ENCODE data around the gene GRID1. TPM values are rescaled to one million over a fixed set of nuclear protein-coding genes. Genes with fewer than 3 reads are reported as not detected.

The GRID1 gene
- total RNA-seq, 1 experiment from 2014 or later: not detected

- no peak for DNase-seq (ENCODE audit: low read depth)
Observed at GRCh38 chr10:86314616-86315548, 51.7 kb downstream of the GRID1 start.

DNA sequence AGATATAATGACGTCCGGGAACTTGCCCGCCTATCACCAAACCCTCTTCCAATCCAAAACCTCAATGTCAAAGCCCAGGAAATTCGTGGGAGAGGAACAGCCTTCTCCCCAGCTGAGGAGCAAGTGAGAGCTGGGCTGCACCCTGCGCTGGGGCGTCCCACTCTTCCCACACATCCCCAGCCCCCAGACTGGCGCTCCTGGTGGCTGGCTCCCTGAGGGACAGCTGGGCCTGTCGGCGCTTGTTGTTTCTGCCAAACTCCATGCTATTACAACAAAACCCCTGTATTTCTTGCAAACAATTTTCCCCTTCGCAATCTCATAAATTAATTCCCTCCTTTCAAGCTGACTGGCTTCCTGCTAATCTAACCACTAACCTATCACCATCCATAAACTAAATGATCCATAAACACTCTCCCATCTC is 53.0 kb downstream of the GRID1 start:
- DNase-seq (ENCODE audit: low read depth): no peak

GRCh38 chr10:86312701-86313270 is 53.8 kb downstream of the GRID1 start:
- no peak for DNase-seq (ENCODE audit: low read depth)

DNA sequence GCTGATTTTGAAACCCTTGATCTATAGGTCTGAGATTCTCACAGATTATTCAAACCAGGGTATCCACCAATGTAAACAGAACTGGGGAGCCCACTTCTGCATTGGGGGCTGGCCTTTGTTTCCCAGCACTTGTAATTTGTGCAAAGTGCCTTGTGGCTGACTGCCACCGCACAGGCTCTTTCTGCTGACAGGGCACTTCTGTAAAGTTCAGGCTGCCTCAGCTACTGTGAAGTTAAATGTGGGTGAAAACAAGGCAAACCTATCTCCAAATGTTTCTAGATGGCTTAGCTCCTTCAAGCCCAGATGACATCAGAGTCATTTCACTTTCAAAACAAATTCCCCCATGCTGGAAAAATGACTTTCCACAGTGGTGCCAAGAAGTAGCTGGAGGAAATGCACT is 54.7 kb downstream of the GRID1 start:
- no peak for DNase-seq (ENCODE audit: low read depth)

DNA sequence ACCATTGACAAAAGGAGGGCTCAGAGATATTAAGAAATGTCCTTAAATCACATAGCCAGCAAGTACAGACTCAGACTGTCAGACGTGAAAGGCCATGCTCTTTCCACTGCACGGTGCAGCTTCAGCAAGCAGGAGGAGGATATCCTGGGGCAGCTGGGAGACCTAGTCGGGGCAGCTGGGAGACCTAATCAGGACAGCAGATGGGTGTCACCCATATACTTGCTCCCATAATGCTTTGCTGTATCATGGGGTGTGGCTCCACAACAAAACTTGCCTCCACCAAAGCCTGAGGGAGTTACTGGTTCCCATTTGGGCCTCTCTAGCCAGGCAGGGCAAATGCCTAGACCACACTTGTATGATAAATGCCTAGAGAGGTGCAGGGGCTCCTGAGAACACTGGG is 55.4 kb downstream of the GRID1 start:
- no peak for DNase-seq (ENCODE audit: low read depth)

DNA sequence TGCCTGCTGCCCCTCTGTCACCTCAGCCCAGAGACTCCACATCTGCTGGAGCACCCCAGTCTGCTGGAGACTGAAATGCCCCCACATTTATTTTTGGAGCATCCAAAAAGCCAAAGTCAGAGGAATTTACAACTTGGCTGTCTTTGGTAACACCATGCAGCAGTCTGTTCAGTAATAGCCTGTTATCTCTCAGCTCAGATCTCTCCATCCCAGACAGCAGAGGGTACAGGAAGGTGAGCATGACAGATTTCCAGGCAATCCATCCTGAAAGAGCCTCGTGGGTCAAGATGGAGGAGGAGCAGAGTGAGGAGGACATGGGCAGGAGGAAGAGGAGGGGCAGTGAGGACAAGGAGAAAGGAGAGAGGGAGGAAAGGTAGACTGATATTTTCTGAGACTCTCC is 55.9 kb downstream of the GRID1 start:
- no peak for DNase-seq (ENCODE audit: low read depth)

DNA sequence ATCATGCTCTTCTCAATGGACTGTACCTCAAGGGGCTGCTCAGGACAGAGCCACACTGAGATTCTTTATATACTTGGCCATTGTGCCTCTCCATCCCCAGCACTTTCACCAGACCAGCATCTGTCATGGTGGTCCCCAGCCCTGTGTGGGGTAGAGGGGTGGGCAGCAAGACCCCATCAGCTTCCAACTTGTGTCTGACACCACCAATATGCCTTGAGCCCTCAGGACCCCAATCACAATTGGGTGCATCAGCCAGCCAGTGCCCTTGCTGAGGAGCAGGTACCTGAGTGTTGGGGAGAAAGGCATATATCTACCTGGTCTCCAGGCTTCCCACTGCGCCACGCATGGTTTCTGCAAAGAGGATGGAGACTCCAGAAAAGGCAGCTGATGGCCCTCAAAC is 56.3 kb downstream of the GRID1 start:
- DNase-seq (ENCODE audit: low read depth): no peak

GRCh38 chr10:86308056-86308455 is 58.5 kb downstream of the GRID1 start:
- no peak for DNase-seq (ENCODE audit: low read depth)

DNA sequence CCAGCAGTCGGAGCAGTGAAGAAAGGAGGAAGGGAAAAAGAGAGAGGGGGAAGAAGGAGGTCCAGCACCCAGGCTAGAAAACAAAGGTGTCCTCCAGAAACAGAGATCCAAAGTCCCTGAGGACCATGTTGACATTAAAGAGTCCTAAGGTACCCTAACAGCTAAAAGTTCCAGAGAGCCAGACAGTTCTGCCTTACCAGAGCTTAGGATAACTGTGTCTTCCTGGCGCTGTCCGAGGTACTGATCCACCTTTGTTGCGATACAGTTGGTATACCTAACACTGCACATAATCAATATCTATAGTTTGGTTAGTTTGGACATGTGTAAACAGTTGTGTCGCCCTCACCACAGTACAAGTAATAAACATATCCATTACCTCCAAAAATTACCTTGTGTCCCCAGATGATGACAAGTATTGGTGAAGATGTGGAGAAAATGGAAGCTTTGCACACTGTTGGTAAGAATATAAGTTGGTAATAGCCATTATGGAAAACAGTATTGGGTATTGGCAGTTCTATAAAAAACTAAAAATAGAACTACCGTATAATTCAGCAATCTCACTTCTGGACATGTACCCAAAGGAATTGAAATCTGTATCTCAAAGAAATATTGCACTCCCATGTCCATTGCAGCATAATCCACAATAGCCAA is 59.8 kb downstream of the GRID1 start:
- peak; percentile 17 for DNase-seq (ENCODE audit: low read depth)

- DNase-seq (ENCODE audit: low read depth): no peak
Observed at GRCh38 chr10:86305521-86305920, 61.1 kb downstream of the GRID1 start.

DNA sequence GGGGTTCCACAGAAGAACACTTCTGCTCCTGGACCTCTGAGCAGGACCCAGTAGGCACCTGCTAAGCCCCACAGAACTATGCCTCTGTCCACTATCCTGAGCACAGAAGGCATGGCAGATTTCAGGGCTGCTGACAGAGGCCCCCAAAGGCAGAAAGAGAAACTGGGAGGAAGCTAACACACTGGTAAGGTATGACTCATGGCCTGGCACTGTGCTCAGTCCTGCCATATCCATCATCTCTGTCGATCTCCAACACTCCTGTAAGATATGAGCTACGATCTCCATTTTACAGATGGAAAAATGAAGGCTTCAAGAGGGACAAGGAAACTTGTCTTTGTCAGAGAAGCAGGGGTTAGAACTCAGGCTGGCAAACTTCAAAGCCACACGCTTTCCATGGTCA is 62.2 kb downstream of the GRID1 start:
- DNase-seq (ENCODE audit: low read depth): no peak

DNA sequence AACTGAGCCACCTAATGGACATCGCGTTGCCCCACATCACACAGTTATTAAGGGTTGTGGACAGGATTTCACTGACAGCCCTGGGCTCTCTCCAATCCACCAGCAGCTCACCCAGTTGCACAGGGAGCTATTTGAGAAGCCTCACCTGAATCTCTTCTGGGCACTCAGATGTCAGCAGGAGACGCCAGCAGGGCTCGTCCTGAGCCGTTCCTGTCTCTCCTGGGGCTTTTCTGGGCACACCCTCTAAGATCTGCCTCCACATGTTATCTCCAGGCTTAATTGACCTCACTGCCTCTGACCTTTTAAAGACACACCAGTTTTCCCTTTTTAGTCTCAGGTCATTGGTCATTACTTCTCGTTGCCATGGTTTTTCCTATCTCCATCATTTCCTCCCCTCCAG is 63.0 kb downstream of the GRID1 start:
- no peak for DNase-seq (ENCODE audit: low read depth)

- no peak for DNase-seq (ENCODE audit: low read depth)
Observed at GRCh38 chr10:86301971-86302370, 64.6 kb downstream of the GRID1 start.

DNA sequence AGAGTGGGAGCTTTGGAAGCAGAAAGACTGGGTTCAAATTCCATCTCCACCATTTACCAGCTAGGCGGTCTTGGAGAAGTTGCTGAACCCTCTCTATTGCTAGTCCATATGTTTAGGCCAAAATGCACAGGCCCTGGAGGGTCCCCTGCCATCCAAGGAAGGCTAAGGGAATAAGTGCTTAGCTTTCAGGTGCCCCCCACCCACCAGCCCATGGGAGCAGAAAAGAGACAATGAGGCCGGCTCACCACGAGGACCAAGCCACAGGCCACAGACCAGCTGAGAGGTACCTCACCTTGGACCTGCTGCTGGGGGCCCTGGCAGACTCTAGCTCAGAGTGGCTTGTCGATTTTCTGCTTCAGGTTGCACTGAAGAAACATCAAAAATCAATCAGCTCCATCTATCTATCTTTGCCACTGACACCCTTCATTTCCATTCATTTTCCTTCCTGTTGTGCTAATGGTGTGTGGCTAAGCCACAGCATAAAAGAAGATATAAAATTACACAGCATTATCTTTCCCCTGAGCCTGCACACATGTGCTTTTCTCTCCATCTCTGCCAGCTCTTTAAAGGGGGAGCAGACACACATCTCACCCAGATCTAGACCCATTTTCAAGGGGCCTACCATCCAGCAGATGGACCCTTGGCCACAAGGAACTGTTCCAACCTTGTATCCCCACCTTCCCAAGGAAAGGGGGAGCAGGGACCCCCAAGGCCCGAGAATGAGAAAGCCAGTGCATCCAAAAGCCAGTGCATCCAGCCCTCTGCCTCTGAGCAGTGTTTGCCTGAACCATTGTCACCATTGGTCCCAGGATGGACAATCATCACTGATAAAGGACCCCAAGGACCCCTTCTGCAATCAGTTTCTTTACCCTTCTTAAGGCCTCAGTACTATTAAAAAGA is 65.4 kb downstream of the GRID1 start:
- no peak for DNase-seq (ENCODE audit: low read depth)

DNA sequence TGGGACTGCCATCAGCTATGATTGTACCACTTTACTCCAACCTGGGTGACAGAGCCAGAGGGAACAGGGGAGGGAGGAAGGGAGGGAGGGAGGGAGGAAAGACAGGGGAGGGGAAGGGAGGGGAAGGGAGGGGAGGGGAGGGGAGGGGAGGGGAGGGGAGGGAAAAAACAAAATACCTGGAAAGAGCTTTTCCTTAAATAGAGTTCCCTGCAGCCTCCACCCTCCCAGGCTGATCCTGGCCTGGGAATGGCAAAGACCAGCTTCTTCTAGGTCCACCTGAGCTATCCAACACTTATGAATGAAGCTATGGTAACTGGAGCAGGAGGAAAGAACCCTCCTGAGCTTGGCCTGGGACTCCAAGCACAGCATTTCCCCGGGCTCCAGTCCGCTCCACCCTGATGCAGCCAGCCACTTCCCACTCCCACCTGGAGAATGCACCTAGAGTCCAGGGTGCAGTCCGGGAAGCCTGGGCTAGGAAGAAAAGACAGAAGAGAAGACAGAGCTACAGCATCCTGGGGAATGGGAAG is 66.1 kb downstream of the GRID1 start:
- no peak for DNase-seq (ENCODE audit: low read depth)

GRCh38 chr10:86299562-86299961 is 67.0 kb downstream of the GRID1 start:
- DNase-seq (ENCODE audit: low read depth): no peak

DNA sequence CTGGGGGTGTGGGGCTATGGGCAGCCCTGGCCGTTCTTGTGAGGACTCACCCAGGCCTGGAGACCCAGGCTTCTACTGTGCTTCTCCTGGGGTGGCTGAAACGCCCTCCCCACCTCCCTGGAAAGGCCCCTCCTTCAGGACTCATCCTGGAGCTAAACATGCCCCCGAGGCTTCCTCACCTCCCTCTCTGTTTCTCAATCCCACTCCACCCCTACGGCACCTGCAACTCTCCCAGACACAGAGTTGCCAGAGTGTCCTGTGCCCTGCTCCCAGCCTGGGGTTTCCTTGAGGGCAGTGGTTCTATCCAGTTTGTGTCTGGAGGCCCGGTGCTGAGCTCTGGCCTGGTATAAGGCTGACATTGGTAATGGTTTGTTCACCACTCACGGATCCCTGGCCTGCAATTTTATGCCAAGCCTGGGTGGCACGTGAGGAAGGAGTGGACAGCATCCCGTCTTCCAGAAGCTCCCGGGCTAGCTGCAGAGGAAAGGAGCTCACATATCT is 68.0 kb downstream of the GRID1 start:
- no peak for DNase-seq (ENCODE audit: low read depth)

DNA sequence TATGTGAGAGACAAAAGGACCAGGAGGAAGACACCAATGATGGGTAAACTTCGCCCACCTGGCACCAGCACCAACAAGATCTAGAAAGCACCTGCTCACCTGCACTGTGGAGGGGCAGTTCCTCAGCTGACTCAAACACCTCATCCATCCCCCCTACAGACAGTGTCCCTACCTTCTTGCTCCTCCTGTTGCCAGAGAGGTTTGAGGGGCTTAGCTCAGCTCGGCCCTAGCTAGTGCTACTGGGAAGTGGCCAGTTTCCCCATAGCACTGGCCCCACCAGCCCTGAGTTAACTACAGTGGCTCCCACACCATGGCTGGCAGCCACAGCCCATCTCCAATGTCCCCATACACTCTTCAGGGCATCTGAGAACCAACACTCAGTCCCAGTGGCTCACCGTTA is 70.8 kb downstream of the GRID1 start:
- DNase-seq (ENCODE audit: low read depth): no peak

GRCh38 chr10:86295351-86295750 is 71.2 kb downstream of the GRID1 start:
- no peak for DNase-seq (ENCODE audit: low read depth)

- DNase-seq (ENCODE audit: low read depth): no peak
Observed at GRCh38 chr10:86294346-86295265, 72.0 kb downstream of the GRID1 start.

Measured in M059J (cell line).